ENCODE measurements around the gene ITM2C.

Gene ITM2C

GRCh38 chr2:230893841-230894781 lies 29.4 kb downstream of the ITM2C start:
- DNase-seq, result no peak

- DNase-seq, result no peak
These were observed 31.0 kb downstream of the ITM2C start for GRCh38 chr2:230895536-230896345.

- no peak for DNase-seq
These were observed 31.8 kb downstream of the ITM2C start for GRCh38 chr2:230896346-230897115.

GRCh38 chr2:230898016-230898712 lies 33.4 kb downstream of the ITM2C start:
- no peak for DNase-seq

- DNase-seq, result no peak
These were observed 34.0 kb downstream of the ITM2C start for GRCh38 chr2:230898713-230899091.

GRCh38 chr2:230899287-230899686 lies 34.5 kb downstream of the ITM2C start:
- no peak for DNase-seq

GRCh38 chr2:230899786-230900185 lies 35.0 kb downstream of the ITM2C start:
- no peak for DNase-seq

GRCh38 chr2:230900336-230900995 lies 35.7 kb downstream of the ITM2C start:
- no peak for DNase-seq

- DNase-seq, result no peak
These were observed 36.3 kb downstream of the ITM2C start for GRCh38 chr2:230901006-230901405.

- DNase-seq, result peak; percentile 11 to 27 (median 14)
These were observed 37.6 kb downstream of the ITM2C start for GRCh38 chr2:230902180-230902899.

- DNase-seq, result no peak
These were observed 38.7 kb downstream of the ITM2C start for GRCh38 chr2:230903231-230904150.

- no peak for DNase-seq
These were observed 40.2 kb downstream of the ITM2C start for GRCh38 chr2:230904856-230905447.

GRCh38 chr2:230905448-230906421 lies 41.0 kb downstream of the ITM2C start:
- DNase-seq, result peak; percentile 52 to 72 (median 62)

- no peak for DNase-seq
These were observed 41.9 kb downstream of the ITM2C start for GRCh38 chr2:230906471-230907230.

- no peak for DNase-seq
These were observed 42.8 kb downstream of the ITM2C start for GRCh38 chr2:230907361-230908091.

- DNase-seq, result no peak
These were observed 43.4 kb downstream of the ITM2C start for GRCh38 chr2:230908092-230908594.

All from activated naive CD4-positive, alpha-beta T cell (primary cell).